Common myeloid progenitor, CD34-positive (primary cell): ENCODE measurements around the gene EFCAB7.
"Not testable (repeated sequence)": the region's sequence is repeated elsewhere in the genome, so short reads cannot be mapped to it uniquely, and the experiment has no call there.

Experiments
- CTCF ChIA-PET: fragments of 350-600 bp; sonication (Branson Sonifier 250); formaldehyde crosslinking; loops from one replicate; lab custom pipeline; 2021; ENCODE audit warnings: antibody characterized with exemption; lab: Charles Lee
- POLR2A ChIA-PET: fragments of 350-600 bp; sonication (Branson Sonifier 250); formaldehyde crosslinking; loops from one replicate; lab custom pipeline; 2021; ENCODE audit warnings: antibody characterized with exemption; lab: Charles Lee
- DNase-seq, 3 donors: peaks; one replicate each; pipeline versions ENCODE4 v3.0.0 to v3.0.0-alpha.2; 2013
- H3K27ac ChIP-seq, 2 experiments: 1 replicate in 1 of 2; 2 replicates in 1 of 2; pipeline ENCODE4 v1.7.0; 2013; ENCODE audit warnings: inconsistent platforms in 2 of 2, low read length in 2 of 2, mild to moderate bottlenecking in 2 of 2, low read depth in 1 of 2, moderate library complexity in 1 of 2; ENCODE audit not compliant: severe bottlenecking in 2 of 2, insufficient read depth in 1 of 2, poor library complexity in 1 of 2
- H3K27me3 ChIP-seq, 5 experiments: replicated peaks in 2 of 5; 1 replicate in 3 of 5; 2 replicates in 2 of 5; pipeline versions ENCODE4 v1.6.1 to v1.7.0; 2013; ENCODE audit warnings: low read length in 4 of 5, mild to moderate bottlenecking in 2 of 5, moderate library complexity in 2 of 5, inconsistent platforms in 1 of 5; ENCODE audit not compliant: insufficient read depth in 5 of 5, control insufficient read depth in 4 of 5
- H3K36me3 ChIP-seq, 4 experiments: 1 replicate in 2 of 4; 2 replicates in 2 of 4; pipeline versions ENCODE4 v1.6.1 to v1.7.0; 2013; ENCODE audit warnings: low read length in 3 of 4, control low read depth in 1 of 4, mild to moderate bottlenecking in 1 of 4; ENCODE audit not compliant: control insufficient read depth in 4 of 4, insufficient read depth in 4 of 4
- H3K4me1 ChIP-seq, 4 experiments: 1 replicate in 3 of 4; 2 replicates in 1 of 4; pipeline versions ENCODE4 v1.6.1 to v1.7.1; 2013; ENCODE audit warnings: low read length in 3 of 4, mild to moderate bottlenecking in 3 of 4, control low read depth in 1 of 4, inconsistent platforms in 1 of 4, moderate library complexity in 1 of 4; ENCODE audit not compliant: control insufficient read depth in 4 of 4, insufficient read depth in 4 of 4; ENCODE audit errors: control extremely low read depth in 1 of 4
- H3K4me3 ChIP-seq, 7 experiments: 1 replicate in 4 of 7; 2 replicates in 3 of 7; pipeline versions ENCODE4 v1.5.1 to v1.7.0; 2013; ENCODE audit warnings: mild to moderate bottlenecking in 7 of 7, low read length in 6 of 7, moderate library complexity in 6 of 7, inconsistent platforms in 2 of 7, low read depth in 2 of 7, control low read depth in 1 of 7; ENCODE audit not compliant: insufficient read depth in 4 of 7, control insufficient read depth in 1 of 7; ENCODE audit errors: extremely low read depth in 1 of 7
- H3K9me3 ChIP-seq, 5 experiments: 1 replicate in 4 of 5; 2 replicates in 1 of 5; pipeline versions ENCODE4 v1.6.1 to v1.7.1; 2013; ENCODE audit warnings: low read length in 4 of 5, mild to moderate bottlenecking in 2 of 5, inconsistent platforms in 1 of 5, low read depth in 1 of 5, moderate library complexity in 1 of 5; ENCODE audit not compliant: control insufficient read depth in 4 of 5, insufficient read depth in 2 of 5; ENCODE audit errors: control extremely low read depth in 1 of 5
- WGBS: methylation state at CpG from one replicate; pipeline ENCODE4 v1.1.5; 2013; ENCODE audit not compliant: insufficient coverage; 5-methylcytosine and 5-hydroxymethylcytosine counted together

The EFCAB7 gene

DNA sequence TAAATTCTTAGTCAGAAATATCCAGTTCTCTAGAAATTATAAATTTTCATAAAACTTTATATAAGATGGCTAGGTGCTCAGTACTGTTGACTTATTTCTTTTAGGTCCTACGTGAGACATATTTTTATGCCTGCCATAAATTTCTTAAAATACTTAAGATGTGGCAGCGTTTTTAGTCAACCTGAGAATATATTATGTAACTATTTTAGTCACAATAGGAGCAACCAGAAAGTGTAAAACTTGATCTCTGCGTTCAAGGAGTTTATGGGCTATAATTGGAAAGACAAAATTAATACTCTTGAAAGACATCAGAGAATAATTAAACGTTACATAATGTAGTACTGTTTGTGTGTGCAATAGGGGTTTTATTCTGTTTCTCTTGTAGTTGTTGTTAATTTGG is 45.7 kb downstream of the EFCAB7 start:
- CTCF ChIA-PET, result interaction anchor here (0.5 kb wide), 1 partner anchor 587 kb away, joined by 4 read pairs; no protein-coding TSS in a partner anchor
- 100% methylated on average over 1 of the region's 4 CpGs for WGBS

DNA sequence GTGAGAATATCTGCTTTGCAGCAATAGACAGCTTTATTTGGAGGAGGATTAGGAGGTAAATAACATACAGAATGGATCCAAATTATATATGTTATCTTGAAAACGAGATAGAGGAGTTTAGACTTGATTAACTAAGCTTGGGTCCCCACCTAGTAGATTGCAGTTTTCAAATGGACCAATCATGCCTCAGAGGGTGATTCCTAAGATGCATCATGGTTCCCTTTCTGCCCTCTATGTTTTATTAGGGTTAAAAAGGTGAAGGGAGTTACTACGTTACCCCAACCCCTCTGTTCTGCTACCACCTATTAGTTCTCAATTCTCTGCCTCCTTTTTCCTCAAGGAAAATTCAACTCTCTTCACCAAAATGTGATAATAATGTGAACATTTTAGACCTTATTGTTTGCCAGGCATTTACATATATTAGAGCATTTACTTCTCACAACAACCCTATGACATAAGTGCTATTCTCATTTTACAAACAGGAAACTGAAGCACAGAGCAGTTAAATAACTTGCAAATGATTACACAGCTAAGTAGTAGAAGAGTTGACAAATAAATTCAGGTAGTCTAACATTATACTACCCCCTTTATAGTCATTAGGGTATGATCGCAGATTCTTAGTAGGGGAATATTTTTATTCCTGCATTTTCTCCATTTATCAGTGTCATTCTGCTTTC is 46.5 kb downstream of the EFCAB7 start:
- no peak for DNase-seq
- 100% methylated on average over 1 of the region's 3 CpGs for WGBS
- POLR2A ChIA-PET, result no interaction called here

More for the DNA sequence above, 45.7 kb downstream of the EFCAB7 start:
- peaks cover 0 to 3% (median 1%) of the 10 kb centered on the region in 4 experiments for H3K36me3 ChIP-seq
- POLR2A ChIA-PET, result no interaction called here
- DNase-seq, result no peak
- no peaks in the 10 kb centered on the region for H3K27me3 ChIP-seq
- H3K27ac ChIP-seq, result no peak overlapping the region
- H3K4me3 ChIP-seq, result no peak overlapping the region
- H3K9me3 ChIP-seq, result no peaks in the 10 kb centered on the region
- no peaks in the 10 kb centered on the region for H3K4me1 ChIP-seq

DNA sequence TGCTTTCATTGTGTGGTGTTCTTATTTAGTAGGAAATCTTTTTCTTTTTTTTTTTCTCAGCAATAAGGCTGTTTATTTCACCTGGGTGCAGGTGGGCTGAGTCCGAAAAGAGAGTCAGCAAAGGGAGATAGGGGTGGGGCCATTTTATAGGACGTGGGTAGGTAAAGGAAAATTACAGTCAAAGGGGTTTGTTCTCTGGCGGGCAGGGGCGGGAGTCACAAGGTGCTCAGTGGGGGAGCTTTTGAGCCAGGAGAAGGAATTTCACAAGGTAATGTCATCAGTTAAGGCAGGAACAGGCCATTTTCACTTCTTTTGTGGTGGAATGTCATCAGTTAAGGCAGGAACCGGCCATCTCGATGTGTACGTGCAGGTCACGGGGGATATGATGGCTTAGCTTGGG is 49.4 kb downstream of the EFCAB7 start:
- H3K36me3 ChIP-seq, POLR2A ChIA-PET, CTCF ChIA-PET, H3K27me3 ChIP-seq, H3K27ac ChIP-seq, H3K9me3 ChIP-seq, H3K4me1 ChIP-seq, H3K4me3 ChIP-seq, DNase-seq: not testable (repeated sequence)
- WGBS, result no CpG with 5 or more reads among the region's 8 CpGs

More for the DNA sequence above, 46.5 kb downstream of the EFCAB7 start:
- CTCF ChIA-PET, result interaction anchor here (0.5 to 0.9 kb wide), 2 partner anchors 14 to 586 kb away, joined by 4 read pairs; no protein-coding TSS in a partner anchor
- Histone ChIP-seq H3K4me3 (no peak overlapping the region), H3K4me1 (no peaks in the 10 kb centered on the region), H3K9me3 (no peaks in the 10 kb centered on the region), H3K36me3 (peaks cover 0 to 3% (median under 1%) of the 10 kb centered on the region in 4 experiments), H3K27ac (no peak overlapping the region), H3K27me3 (no peaks in the 10 kb centered on the region)

DNA sequence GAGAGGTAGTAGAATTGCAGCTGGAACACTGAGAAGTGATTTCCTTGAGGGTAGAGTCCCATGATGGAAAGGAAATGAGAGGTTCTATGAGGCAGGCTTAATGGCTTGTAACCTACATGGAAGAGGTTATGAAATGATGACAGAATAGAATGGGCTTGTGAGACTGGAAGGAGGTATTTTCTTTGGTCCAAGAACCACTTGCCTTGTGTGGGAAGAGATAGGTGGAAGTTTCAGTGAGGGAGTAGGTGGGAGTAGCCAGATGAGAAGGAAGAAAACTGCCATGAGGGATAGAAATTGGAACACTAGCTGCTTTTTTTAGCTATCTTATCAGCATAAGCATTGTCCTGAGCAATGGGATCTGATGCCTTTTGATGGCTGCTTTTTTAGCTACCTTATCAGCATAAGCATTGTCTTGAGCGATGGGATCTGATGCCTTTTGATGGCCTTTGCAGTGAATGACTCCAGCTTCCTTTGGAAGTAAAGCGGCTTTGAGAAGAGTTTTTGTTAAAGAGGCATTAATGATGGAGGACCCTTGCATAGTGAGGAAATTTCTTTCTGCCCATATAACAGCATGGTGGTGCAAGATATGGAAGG is 51.0 kb downstream of the EFCAB7 start:
- DNase-seq, H3K27me3 ChIP-seq, H3K36me3 ChIP-seq, H3K9me3 ChIP-seq, POLR2A ChIA-PET, H3K4me3 ChIP-seq, H3K27ac ChIP-seq, H3K4me1 ChIP-seq: not testable (repeated sequence)
- WGBS, result 83% methylated on average over 1 of the region's 2 CpGs
- CTCF ChIA-PET, result interaction anchor here (1.1 kb wide), 1 partner anchor 670 kb away, joined by 3 read pairs; no protein-coding TSS in a partner anchor

DNA sequence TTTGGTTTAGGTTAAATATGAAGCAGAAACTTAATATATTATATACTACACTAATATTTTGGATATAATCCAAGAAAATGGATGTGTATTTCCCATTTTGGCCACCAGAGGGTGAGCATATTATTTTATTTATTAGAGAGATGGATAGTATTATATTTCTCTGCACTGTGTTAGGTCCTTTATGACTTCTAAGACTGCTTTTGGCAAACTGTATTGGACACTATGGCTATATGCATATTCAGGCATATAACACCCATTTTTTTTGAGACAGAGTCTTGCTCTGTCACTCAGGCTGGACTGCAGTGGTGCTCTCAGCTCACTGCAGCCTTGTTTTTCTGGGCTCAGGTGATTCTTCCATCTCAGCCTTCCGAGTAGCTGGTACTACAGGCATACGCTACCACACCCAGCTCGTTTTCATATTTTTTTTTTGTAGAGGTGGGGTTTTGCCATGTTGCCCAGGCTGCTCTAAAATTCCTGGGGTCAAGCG is 52.1 kb downstream of the EFCAB7 start:
- DNase-seq, result peak; percentile 17 to 53 (median 31)
- Histone ChIP-seq H3K27ac (no peak overlapping the region), H3K27me3 (no peaks in the 10 kb centered on the region), H3K4me3 (no peak overlapping the region), H3K4me1 (no peaks in the 10 kb centered on the region), H3K36me3 (peaks cover 0 to 3% (median 0%) of the 10 kb centered on the region in 4 experiments), H3K9me3 (peaks cover 0 to 4% (median 0%) of the 10 kb centered on the region in 5 experiments)
- no CpG with 5 or more reads among the region's 4 CpGs for WGBS
- ChIA-PET POLR2A (interaction anchor here (0.7 kb wide), 1 partner anchor 694 kb away, joined by 4 read pairs; no protein-coding TSS in a partner anchor), CTCF (interaction anchor here (0.7 to 3.0 kb wide), 4 partner anchors 16 to 671 kb away, joined by 3 to 16 read pairs (median 3); partner anchors contain the start of gene PGM1)

DNA sequence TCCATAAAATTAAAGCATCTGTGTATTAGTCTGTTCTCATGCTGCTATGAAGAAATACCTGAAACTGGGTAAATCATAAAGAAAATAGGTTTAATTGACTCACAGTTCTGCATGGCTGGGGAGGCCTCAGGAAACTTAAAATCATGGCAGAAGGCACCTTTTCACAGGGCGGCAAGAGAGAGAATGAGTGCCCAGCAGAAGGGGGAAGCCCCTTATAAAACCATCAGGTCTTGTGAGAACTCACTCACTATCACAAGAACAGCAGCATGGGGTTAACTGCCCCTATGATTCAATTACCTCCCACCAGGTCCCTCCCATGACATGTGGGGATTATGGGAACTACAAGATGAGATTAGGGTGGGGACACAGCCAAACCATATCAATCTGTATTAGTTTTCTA is 63.0 kb downstream of the EFCAB7 start:
- WGBS, result no CpG with 5 or more reads among the region's 1 CpG
- POLR2A ChIA-PET, DNase-seq, H3K4me3 ChIP-seq, H3K36me3 ChIP-seq, CTCF ChIA-PET, H3K27ac ChIP-seq, H3K4me1 ChIP-seq, H3K27me3 ChIP-seq: not testable (repeated sequence)
- peaks cover 0 to 15% (median 5%) of the 10 kb centered on the region in 5 experiments for H3K9me3 ChIP-seq

DNA sequence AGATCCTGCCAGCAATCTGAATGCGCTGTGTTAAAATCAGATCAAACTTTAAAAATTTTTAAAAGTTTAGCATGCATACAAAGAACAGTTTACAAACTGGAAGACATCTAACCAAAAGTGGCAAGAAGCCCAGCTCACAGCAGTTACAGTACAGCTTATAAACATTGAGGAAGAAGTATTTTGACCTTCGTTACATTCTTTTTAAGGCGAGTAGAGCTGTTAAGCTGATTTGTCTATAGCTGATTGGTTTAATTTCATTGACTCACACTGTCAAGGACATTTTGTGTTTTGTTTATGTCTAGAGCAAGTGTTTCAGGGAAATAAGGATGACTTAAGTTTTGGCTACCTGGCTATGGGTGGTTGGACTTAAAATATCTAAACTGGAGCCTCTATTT is 66.8 kb downstream of the EFCAB7 start:
- no peaks in the 10 kb centered on the region for H3K27me3 ChIP-seq
- no peak overlapping the region for H3K4me3 ChIP-seq
- H3K27ac ChIP-seq, result no peak overlapping the region
- H3K9me3 ChIP-seq, result no peaks in the 10 kb centered on the region
- ChIA-PET POLR2A (no interaction called here), CTCF (interaction anchor here (1.7 to 4.0 kb wide), 2 partner anchors 9 to 14 kb away, joined by 3 to 16 read pairs; no protein-coding TSS in a partner anchor)
- H3K4me1 ChIP-seq, result peaks cover 0 to 12% (median 8%) of the 10 kb centered on the region in 4 experiments
- no peak for DNase-seq
- 93% methylated on average over 3 of the region's 3 CpGs for WGBS
- H3K36me3 ChIP-seq, result no peaks in the 10 kb centered on the region
